LHCN-M2 (cell line): ENCODE measurements around the gene GLOD5. TPM values are rescaled to one million over a fixed set of nuclear protein-coding genes. Genes with fewer than 3 reads are reported as not detected.

Experiments
- DNase-seq: peaks from one replicate; pipeline ENCODE4 v3.0.0-alpha.2; 2012; ENCODE audit warnings: low read depth
- polyA plus RNA-seq: library from polyadenylated mRNA; unstranded; fragments of >200 nt; gene quantifications from one replicate; pipeline ENCODE4 v1.2.1, GENCODE V29; 2012; ENCODE audit warnings: missing spikeins
- total RNA-seq: library from RNA; depleted of rRNA; stranded (reverse); fragments of >200 nt; gene quantifications from 2 replicates; pipeline ENCODE4 v1.2.3, GENCODE V29; 2014; rRNA removed

GLOD5 gene
- total RNA-seq = not detected in 2 replicates
- not detected for polyA plus RNA-seq

DNA sequence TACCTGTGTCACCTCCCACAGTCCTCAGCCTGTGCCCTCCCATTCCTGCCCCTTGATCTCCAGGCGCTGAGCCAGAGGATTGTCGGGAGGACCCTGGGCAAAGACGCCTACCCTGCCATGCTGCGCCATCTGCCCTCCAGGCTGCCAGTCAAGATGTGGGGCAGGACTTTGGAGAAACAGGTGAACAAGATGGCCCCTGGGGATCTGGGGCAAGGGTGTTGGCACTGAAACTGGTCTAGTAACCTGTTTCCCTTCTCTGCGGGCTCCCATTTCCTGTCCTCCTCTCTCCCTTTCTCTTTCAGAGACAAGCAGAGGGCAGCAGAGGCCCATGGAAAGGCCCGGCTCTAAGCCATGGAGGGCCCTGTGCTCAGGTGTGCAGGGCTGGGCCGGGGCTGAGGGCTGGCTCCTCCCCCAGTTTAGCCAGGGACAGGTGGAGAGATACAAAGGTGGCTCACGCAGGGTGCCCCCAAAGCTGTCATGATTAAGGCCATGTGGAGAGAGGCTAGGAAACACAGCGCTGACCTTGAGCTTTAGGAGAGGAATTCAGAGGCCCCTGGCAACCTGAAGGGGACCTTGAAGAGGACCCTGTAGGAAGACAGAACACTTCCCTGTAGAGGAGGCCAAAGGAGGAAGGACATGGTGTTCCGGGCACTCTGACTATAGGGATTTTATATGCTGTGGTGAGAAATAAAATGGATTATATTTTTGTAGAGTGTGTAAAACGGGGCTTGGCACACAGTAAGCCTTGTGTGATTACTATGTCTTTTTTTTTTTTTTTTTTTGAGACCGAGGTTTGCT lies at the start of gene GLOD5:
TSS of gene GLOD5 (plus strand) at position 74 of the 798 bp plus-strand sequence. CDS start at position 118, 44 bp downstream.
- no peak for DNase-seq

DNA sequence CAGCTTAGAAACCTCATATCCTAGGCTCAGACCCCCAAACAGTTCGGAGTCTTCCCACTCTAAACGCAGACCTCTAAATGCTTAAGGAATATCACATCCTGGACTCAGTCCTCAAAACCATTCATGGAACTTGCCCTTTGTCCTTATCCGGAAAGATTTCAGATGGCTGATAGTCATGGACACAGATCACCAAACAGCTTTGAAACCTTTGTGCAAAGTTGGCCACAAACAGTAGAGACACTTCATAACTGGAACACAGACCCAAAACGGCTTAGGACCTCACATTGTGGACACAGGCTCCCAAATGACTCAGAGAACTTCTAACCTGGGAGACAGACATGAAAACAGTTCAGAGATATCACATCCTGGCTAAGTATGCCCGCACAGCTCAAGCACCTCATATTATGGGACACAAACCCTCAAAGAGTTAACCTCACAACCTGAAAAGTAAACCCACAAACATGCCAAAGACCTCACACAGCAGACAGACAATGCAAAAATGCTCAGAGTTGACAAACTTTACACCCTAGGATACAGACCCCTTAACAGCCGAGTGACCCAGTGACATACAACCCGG lies 49.5 kb upstream of the GLOD5 start:
- DNase-seq = no peak

DNA sequence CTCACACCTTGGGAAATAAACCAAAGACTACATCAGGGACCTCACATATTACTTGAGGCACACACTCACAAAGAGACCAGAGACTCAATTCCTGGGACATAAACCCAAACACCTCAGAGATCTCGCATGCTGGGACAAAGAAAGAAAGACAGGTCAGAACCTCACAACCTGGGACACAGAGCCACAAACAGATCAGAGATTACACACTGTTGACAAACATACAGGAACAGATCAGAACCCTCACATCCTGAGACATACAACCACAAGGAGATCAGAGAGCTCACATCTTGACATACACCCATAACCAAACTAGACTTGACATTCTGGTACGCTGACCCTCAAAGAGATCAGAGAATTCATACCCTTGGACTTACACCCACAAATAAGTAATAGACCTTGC lies 47.7 kb upstream of the GLOD5 start:
- DNase-seq = no peak

DNA sequence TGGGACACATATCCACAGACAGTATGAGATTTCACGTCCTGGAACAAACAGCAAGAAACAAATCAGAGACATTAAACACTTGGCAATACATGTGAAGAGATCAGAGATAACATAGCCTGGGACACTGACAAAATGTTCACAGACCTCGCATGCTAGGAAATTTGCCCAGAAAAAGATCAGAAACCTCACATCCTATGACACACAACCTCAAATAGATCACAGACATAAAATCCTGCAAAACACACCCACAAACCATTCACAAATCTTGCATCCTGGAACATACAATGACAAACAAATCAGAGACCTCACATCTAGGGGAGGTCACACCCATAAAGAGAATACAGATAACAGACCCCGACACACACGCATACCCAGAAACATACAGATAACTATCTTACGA lies 47.0 kb upstream of the GLOD5 start:
- peak; percentile 50 for DNase-seq

DNA sequence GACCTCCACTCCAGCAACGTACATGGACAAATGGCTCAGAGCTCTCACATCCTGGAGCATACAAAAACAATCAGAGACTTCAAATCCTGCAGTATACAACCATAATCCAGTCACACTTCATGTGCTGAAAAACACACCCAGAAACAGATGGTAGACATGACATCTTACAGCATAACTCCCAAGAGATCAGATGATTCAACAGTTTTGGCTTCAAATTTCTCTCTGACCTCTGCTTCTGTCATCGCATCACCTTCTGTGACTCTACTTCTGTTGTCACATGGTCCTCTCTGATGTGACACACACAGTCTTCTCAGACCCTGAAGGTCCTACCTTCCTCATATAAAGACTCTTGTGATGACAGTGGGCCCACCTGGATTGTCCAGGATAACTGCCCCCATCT lies 46.5 kb upstream of the GLOD5 start:
- DNase-seq = peak; percentile 85

DNA sequence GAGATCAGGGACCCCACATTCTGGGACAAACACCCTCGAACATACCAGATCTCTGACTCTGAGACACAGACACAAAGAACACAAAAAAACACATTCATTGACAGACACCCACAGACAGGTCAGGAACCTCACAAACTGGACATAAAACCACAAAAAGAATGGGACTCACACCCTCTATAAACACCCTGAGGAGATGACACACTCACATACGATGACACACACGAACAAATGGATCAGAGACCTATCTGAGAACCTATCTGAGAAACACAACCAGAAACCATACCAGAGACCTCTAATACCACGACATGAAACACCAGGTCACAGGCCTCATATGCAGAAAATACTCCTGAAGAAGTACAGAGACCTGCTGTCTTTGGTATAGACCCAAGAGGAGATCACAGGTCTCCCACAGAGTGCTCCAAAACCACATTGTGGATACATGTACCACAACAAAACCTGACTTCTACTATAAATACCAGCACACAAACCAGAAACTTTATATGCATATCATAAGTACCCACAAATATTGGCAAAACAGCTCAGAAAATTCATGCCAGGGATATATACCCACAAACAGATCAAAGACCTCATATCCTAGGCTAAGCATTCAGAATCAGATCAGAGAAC lies 45.6 kb upstream of the GLOD5 start:
- DNase-seq = peak; percentile 56

DNA sequence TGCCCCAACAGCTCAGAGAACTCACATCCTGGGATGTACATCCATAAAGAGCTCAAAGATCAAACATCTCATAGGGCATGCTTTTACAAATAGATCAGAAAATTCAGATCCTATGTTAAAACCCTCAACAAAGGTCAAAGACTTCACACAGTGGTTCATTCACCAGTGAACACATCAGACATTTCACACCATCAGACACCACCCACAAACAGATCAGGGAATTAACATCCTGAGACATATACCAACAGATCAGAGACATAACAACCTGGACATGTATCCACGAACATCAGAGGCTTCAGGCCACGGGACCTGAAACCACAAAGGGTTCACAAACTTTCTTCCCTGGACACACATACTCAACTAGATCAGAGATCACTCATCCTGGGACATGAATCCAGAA lies 41.6 kb upstream of the GLOD5 start:
- DNase-seq = no peak

DNA sequence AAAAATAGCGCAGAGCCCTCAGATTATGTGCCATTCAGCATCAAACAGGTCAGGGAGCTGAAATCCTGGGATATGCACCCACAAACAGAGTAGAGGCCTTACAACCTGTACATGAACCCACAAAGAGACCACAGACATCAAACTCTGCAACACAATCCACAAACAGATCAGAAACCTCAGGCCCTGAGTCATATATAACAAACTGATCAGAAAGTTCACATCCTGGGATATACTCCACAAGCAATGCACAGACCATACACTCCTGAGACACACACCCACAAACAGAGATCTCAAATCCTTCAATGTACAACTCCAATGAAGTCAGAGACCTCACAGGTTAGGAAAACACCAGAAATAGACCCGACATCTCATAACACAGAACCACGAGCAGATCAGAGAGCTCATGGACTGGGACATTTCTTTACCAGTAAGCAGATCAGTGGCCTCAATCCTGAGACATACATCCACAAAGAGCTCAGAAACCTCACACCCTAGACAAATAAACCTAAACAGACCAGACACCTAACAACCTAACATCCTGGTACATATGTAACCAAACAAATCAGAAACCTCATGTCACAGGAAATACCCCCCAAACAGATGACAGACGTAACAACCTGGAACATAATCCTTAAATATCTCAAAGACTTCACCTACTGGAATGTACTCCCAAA lies 40.8 kb upstream of the GLOD5 start:
- no peak for DNase-seq

DNA sequence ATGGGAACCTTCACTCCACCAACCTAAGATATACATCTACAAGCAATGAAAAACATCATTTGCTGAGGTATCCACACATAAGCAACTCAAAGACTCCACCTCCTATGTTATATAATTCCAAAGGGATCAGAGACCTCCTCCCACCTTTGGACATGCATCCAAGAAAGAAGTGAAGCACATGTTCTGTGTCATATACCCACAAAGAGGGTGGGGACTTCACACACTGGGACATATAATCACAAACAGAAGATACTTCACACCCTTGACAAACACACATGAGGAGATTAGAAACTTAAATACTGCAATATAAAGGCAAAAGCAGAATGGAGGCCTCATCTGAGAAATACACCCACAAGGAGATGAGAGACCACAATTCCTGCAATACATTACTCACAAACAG lies 39.6 kb upstream of the GLOD5 start:
- no peak for DNase-seq

DNA sequence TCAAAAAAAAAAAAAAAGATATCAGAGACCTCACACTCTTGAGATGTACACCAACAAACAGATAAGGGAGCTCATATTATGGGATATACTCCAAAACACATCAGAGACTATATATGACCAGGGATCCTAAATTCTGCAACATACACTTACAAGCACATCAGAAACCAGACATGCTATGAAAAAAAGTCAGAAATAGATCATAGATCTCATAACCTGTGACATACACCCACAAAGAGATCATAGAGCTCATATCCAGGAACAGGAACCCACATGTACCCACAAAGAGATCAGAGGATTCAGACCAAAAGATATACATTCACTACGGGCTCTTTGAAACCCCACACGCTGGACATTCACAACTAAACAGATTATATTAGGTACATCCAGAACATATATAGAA lies 35.0 kb upstream of the GLOD5 start:
- no peak for DNase-seq

DNA sequence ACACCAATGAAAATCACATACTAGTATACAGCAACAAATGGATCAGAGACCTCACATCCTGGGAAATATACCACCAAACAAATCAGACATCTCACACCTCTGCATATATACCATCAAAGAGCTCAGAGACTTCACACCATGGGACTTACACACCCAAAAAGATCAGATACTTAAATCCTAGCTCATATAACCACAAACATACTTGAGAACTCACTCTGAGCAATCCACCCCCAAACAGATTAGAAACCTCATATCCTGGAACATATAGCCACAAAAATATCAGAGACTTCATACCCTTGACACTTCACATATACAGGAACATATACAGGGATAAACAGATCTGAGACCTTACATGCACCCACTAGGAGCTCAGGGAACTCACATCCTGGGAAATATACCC lies 32.9 kb upstream of the GLOD5 start:
- DNase-seq = no peak

DNA sequence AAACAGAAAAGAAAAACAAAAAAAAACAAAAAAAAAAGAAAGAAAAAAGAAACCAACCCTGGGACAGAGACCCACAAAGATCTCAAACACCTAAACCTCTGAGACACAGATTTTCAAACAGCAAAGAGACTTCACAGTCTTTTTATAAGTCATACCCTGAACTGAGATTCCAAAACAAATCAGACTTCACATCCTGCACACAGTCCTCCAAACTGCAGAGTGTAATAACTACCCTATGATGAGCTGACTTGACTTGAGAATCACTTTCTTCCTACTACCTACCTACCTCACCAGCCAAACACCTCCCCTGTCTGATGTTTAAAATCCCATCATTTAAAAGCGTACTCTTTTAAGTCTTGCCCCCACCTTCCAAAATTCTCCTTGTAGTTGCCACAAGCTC lies 25.2 kb upstream of the GLOD5 start:
- DNase-seq = no peak

DNA sequence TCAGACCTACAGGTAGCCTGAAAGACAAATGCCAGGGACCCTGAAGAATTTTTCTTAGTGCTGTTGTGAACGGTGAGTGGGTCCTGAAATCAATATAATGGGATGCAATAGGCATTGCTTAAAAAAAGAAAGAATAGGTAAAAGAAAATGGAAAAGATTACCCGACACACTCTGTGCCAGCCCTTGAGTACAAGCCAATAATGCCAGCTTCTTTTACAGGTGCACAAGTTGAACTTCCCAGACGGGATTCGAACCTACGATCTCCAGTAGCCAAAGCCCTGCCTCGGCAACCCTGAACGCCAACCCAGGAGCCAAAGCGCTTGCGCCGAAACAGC lies 24.7 kb upstream of the GLOD5 start:
- DNase-seq = no peak

DNA sequence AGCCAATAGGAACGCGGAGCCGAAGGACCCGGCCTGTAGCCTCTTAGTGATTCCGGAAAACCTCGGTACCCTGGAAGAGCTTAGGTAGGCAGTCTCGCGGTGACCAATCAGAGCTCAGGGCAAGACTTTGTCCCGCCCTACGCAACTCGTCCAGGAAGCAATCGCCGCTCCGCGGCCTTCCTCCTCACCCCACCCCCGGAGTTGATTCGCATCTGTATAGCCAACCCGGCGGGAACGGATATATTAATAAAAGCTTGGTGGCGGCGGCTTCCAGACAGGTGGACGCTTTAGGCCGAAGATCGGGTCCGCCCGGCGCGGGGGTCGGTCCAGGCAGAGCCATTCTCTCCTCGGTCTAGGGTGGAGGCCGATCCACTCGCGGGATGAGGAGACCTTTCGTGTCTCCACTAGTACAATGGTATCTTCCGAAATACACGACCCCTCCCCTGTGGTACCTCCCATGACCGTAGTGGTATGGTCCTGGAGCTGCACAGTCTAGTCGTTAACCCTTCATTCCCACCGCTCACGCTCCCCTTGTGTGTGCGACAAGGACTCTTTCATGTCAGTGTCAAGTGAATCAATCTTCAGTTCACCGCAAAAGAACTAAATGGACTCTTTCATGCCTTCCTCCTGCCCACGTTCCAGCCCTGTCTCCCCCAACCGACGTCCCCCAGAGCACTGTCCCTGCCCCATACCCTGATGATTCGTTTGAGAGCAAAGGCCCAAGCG lies 24.2 kb upstream of the GLOD5 start:
- peak; percentile 95 for DNase-seq

DNA sequence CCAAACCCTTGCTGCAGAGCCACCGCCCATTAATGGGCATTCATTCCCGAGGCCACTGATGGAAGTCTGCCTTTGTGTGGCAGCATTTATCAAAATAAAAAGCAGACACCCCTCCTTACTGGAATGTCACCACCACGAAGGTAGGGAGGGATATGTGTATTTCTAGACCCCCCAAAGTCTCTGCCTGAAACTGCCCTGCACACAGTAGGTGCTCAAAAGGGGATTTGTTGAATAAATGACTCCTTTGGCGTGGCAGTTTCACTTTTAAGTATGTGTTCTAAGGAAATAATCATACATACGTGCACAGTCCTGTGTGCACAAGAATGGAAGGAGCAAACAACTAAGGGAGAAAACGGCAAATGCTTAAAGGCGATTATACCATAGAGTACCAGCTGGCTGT lies 23.6 kb upstream of the GLOD5 start:
- DNase-seq = no peak

DNA sequence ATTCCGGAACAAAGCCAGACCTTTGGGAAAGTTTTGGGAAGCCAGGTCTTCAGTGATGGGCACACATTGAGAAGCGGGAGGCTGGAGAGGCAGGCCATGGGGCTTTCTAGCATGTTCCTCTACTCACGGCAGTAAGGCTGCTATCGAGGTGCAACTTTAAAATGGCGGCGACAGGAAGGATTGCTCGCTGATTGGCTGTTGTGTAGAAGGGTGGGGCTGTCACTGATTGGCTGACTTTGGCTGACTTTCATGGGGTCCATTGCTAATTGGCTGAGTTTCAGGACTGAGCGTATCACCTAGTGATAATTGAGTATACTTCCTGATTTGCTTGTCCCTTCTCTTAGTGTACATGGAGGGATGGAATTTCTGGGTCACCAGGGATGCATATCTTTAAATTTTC lies 19.7 kb upstream of the GLOD5 start:
- no peak for DNase-seq

DNA sequence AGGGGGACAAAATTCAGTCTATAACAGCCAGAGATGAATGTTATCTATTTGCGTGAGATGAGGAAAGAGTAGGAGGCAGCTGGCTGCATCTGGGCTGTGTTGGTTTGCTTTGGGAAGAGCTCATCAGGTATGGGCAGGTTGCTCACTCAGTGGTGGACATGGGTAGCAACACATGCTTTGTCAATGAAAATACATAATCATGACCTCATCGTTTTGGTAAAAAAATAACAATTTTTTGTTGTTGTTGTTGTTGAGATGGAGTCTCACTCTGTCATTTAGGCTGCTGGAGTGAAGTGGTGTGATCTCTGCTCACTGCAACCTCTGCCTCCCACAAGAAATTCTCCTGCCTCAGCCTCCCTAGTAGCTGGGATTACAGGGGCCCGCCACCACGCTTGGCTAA lies 16.3 kb upstream of the GLOD5 start:
- no peak for DNase-seq

DNA sequence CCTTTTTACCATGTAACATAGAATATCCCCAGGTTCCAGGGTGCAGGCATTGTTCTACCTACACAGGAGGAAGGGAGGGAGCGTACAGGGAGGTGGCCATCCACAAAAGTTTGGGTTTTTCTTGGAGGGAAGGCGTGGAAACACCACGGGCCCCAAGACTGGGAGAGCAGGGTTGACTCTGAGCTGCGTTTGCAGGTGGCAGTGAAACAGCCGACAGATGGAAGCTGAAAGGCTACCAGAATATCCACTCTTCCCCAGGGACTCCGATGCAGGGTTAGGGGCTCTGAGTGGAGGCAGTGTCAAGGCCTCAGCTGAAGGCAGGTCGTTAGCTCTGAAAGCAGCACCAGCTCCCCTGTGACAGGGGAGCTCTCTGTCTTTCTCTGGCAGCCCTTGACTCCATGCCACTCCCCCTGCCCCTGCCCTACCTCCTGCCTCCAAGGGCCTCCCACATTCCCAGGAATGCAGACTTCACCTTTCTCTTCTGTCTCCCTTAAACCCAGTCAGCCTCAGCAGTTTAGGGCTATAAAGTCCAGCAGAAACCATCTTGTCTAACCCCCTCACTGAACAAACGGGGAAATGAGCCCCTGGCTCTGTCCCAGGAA lies 14.0 kb upstream of the GLOD5 start:
- no peak for DNase-seq

DNA sequence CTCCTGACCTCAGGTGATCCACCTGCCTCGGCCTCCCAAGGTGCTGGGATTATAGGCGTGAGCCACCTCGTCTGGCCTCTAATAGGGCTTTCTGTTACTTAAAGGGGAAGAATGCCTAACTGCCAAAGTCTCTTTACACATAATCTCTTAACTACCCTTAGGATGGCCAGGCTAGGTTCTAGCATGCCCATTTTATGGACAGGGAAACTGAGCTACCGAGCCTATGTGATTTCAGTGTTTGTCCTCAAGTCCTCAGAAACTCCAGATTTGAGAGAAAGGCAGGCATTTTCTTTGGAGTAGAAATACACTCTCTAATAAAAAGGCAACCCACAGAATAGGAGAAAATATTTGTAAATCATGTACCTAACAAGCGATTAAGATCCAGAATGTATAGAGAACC lies 12.4 kb upstream of the GLOD5 start:
- DNase-seq = no peak

DNA sequence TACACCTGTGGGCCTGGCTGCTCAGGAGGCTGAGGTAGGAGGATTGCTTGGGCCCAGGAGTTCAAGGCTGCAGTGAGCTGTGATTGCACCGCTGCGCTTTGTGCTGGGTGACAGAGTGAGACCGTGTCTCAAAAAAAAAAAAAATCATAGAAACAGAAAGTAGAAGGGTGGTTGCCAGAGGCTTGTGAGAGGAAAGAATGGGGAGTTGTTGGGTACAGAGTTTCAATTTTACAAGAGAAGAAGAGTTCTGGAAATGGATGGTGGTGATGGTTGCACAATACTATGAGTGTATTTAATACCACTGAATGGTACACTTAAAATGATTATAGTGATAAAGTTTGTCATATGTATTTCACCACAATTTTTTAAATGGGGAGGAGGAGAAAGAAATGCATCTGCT lies 10.2 kb upstream of the GLOD5 start:
- no peak for DNase-seq

DNA sequence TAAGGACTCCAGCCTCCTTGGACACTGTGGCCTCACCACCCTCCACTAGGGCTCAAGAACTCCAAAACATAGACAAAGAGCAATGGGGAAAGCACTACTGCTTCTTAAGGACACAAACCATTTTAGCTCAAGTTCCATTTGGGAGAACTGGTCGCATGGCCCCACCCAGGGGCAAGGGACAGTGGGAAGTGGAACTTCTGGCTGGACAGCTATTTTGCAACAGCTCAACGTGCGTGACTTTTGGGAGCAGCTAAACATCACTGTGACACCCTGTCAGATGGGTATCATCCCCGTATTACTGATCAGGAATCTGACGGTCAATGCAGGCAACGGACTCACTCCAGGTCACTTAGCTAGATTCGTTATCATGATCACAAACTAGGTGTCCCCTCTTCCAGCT lies 9.0 kb upstream of the GLOD5 start:
- no peak for DNase-seq
